PC-3 (cell line): Measurements from ENCODE around the gene ZBTB7C.

ENCODE experiments used
- CTCF ChIP-seq: fragments of 300-600 bp; sonication (generic); conservative IDR thresholded peaks from 2 replicates; pipeline ENCODE4 v1.5.1; 2017; ENCODE audit warnings: antibody characterized with exemption, low read depth, mild to moderate bottlenecking, low read length
- EZH2 ChIP-seq: fragments of 300-600 bp; sonication (generic); IDR thresholded peaks from one replicate; pipeline ENCODE4 v1.6.1; 2017; ENCODE audit warnings: antibody characterized with exemption, mild to moderate bottlenecking, low read length; ENCODE audit not compliant: unreplicated experiment
- EZH2phosphoT487 ChIP-seq: fragments of 300-600 bp; sonication (generic); IDR thresholded peaks from 2 replicates; pipeline ENCODE4 v1.6.1; 2018; ENCODE audit warnings: mild to moderate bottlenecking, antibody characterized with exemption, low read length, borderline replicate concordance

- TF ChIP-seq CTCF (no peak), EZH2phosphoT487 (no peak), EZH2 (no peak)
Observed at GRCh38 chr18:48155856-48156255, 253.3 kb downstream of the ZBTB7C start.
